Measurements from ENCODE around the gene CHRND.

CHRND gene

DNA sequence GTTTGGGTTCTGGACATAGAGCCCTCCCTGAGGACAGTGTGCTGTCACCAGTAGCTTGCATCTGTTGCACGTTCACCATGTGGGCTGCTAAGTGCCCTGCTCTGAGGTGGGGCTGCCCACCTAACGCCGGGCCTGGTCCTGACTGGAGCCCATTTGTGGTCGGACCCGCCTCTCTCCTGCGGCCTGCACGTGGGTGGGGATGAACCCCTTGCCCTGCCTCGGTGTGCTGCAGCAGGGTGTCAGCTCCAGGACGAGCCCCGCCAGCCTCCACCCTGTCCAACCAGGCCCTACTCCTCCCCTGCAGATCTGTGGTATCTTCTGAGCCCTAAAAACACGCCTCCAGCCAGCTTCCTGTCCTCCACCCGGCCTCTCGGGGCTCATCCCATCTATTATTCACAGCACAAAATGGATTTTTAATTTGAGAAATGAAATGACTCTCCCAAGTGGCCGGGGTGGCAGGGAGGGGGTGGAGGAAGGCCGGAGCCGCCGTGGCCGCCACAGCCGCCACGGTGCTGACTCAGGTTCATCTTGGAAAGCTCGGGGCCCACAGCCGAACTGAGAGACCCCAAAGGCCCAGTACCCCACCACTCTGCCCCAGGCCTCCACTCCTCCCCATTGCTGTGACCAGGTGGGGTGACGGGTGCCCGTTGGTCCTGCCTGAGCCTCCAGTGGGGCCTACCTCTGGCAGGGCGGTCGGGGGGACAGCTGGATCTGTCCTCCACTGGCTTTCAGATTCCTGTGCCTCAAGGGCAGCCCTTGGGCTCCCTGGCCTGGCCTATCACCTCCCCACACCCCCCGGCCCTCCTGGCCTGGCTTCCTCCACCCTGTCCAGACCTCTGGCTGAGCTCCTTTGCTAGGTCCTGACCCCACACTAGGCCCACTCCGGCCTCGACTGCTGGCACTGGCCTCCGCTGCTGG, 35.5 kb upstream of the CHRND start:
- no peak overlapping the region for H3K4me3 ChIP-seq (ENCODE audit: low read depth, low read length)
- TF ChIP-seq, protein P1, sequence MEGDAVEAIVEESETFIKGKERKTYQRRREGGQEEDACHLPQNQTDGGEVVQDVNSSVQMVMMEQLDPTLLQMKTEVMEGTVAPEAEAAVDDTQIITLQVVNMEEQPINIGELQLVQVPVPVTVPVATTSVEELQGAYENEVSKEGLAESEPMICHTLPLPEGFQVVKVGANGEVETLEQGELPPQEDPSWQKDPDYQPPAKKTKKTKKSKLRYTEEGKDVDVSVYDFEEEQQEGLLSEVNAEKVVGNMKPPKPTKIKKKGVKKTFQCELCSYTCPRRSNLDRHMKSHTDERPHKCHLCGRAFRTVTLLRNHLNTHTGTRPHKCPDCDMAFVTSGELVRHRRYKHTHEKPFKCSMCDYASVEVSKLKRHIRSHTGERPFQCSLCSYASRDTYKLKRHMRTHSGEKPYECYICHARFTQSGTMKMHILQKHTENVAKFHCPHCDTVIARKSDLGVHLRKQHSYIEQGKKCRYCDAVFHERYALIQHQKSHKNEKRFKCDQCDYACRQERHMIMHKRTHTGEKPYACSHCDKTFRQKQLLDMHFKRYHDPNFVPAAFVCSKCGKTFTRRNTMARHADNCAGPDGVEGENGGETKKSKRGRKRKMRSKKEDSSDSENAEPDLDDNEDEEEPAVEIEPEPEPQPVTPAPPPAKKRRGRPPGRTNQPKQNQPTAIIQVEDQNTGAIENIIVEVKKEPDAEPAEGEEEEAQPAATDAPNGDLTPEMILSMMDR (IDR thresholded peaks at IDR 0.05; ENCODE audit: borderline replicate concordance, insufficient read depth, low read depth, low read length), result no peak

DNA sequence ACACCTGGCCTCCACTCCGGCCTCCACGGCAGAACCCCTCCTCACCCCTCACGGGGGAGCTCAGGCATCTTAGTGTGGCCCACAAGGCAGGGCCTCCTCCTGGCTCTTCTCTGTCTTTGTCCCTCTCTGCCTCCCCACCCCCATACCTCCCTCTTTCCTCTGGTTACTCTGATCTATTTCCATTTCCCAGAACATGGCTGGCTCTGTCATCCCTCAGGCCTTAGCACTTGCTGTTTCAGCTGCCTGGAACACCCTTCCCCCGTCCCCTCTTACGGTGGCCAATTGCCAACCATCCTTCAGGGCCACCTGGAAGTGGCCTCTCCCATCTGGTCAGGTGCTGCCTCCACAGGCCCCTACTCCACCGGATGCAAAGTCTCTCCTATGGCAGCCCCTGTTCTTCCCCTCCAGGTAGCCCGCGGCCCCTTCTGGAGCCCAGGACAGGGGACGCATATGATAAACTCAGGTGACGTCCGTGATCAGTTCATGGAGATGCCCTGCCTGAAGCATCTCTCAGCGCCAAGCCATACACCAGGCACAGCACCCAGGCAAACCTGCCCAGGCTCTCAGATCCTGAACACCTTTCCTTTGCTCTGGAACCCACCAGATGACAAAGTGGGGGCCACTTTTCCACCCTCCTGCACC, 34.7 kb upstream of the CHRND start:
- no peak overlapping the region for H3K4me3 ChIP-seq (ENCODE audit: low read depth, low read length)
- TF ChIP-seq, protein P1 (IDR thresholded peaks at IDR 0.05; ENCODE audit: borderline replicate concordance, insufficient read depth, low read depth, low read length), result no peak

DNA sequence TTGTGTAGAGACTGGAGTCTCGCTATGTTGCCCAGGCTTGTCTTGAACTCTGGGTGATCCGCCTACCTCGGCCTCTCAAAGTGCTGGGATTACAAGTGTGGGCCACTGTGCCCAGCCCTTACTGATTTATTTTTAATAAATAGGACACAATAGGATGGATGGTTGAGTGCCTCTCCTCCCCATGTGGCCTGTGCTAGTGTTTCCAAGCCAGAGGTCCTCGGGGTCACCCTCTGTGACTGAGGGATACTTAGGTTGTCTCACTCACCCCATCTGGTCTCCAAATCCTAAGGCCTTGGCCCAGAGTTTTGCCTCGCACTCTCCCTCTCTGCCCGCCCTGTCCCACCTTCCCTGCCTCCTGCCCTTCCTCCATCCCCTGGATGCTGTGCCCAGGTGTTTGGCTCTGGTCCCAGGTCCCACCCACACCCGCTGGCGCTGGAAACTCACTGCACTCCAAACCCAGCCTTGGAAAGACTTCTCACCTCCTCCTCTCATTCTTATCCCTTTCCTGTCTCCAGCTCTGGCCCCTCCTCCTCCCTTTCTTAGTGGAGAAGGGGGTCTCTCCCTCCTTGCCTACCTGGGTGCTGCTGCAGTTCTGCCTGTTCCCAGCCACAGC, 33.6 kb upstream of the CHRND start:
- no peak overlapping the region for H3K4me3 ChIP-seq (ENCODE audit: low read depth, low read length)
- TF ChIP-seq, protein P1 (IDR thresholded peaks at IDR 0.05; ENCODE audit: borderline replicate concordance, insufficient read depth, low read depth, low read length), result no peak

DNA sequence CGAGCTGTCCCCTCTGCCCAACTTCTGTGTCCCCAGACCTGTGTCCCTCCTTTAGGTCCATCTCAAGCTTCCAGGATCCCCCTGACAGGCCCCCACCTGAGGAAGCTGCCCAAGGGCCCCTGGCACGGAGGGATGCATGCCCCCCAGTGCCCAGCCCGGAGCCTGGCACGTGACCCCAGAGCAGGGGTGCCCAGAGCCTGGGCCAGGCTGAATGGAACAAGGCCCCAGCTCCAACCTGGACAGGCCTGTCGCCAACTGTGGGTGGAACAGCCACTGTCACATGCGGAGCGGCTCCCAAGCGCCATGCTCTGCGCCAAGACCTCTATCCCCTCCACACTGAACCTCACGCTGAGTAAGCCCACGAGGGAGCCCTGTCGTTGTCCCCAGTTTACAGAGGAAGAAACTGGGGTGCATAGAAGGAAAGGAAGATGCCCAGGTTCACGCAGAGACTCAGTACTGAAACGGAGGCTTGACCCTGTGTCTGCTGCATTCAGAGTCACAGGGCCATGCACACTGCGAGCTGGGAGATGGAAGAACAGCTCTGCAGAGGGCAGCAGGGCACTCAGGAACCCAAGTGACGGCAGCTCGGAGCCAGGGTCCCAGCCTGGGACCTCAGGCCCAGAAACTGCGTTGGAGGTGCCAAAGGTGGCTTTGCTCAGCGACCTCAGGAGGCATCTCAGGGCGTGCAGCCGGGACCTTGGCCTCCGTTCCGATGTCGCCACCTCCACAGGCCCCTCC, 32.8 kb upstream of the CHRND start:
- TF ChIP-seq, protein P1 (IDR thresholded peaks at IDR 0.05; ENCODE audit: borderline replicate concordance, insufficient read depth, low read depth, low read length), result no peak
- no peak overlapping the region for H3K4me3 ChIP-seq (ENCODE audit: low read depth, low read length)

DNA sequence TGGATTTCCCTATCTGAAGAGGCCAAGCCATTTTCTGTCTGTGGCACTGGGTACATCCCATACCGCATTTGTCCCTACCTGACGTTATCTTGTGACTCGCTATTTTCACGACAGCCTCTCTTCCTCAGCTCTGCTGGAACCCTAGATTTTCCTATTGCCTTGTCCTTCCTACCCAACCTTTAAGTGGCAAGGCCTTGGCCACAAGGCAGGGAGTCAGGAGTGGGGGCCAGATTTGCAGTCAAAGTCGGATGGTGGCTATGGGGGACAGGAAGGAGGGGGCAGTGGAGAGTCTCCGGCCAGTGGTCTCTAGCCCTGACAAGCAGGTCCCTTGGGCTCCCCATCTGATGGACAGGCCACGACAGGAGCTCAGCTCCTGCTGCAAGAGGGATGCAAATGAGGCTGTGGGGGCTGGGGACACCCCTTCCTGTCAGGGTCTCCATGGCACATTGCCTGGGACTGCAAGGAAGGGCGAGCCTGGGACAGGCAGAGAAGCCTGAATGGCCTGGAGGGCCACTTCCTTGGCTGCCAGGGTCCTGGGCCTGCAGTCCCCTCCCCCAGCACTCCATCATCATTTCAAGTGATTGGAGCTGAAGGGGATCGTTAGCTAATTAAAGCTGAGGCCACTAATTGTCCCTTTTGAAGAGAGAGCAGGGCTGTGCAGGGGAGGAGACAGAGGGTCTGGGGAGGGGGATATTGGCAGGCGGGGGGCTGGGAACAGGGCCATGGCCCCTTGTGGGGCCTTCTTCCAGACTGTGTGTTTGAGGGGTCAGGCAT, 32.1 kb upstream of the CHRND start:
- TF ChIP-seq, protein P1 (IDR thresholded peaks at IDR 0.05; ENCODE audit: borderline replicate concordance, insufficient read depth, low read depth, low read length), result no peak
- H3K4me3 ChIP-seq (ENCODE audit: low read depth, low read length), result no peak overlapping the region

DNA sequence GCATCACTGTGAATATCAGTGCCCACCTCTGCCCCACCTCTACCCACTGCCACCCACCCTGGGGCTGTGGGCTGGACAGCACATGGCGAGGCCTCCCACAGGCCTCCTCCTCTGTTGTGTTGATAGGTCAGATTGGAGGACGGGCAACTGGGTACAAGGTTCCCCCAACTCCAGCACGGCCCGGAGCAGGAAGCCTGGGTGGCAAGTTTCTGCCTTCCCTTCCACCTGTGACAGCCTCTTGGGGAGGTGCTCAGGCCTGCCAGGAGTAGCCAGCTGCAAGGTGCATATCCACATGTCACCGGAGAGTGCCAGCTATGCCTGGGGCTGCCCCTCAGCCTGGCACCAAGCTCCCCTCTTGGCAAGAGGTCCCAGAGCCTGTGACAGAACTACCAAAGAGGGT, 31.4 kb upstream of the CHRND start:
- TF ChIP-seq, protein P1 (IDR thresholded peaks at IDR 0.05; ENCODE audit: borderline replicate concordance, insufficient read depth, low read depth, low read length), result no peak
- H3K4me3 ChIP-seq (ENCODE audit: low read depth, low read length), result no peak overlapping the region

All from GM12875 (cell line).